A673 (cell line): Measurements from ENCODE around the gene SDK1.

Source experiments
- EZH2 ChIP-seq: fragments of 200-600 bp; sonication (generic); IDR thresholded peaks from 2 replicates; pipeline ENCODE4 v1.6.1; 2017; ENCODE audit warnings: borderline replicate concordance, low read depth, mild to moderate bottlenecking, mixed read lengths, antibody characterized with exemption, low read length; ENCODE audit not compliant: poor library complexity, severe bottlenecking
- TF ChIP-seq, protein P1 (sequence below): fragments of 300-800, 200-600 bp; sonication (generic); conservative IDR thresholded peaks from 2 replicates; pipeline ENCODE4 v1.5.1; 2017; ENCODE audit warnings: low read depth, mild to moderate bottlenecking, antibody characterized with exemption, low read length, moderate library complexity, mixed read lengths

DNA sequence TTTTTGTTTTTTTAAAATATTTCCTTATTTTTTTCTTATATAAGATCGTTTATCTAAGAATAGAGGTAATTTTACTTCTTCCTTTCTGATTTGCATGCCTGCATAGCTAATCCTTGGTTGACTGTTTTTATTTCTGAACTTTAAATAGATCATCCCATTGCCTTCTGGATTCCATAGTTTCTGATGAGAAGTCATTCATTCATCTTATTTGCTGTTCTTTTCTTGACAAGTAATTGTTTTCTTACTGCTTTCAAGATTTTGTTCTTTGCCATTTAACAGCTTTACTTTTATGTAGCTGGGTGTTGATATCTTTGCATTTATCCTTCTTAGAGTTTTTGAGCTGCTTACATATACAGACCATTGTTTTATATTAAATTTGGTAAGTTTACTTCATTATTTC is 437.9 kb downstream of the SDK1 start:
- TF ChIP-seq, protein P1, sequence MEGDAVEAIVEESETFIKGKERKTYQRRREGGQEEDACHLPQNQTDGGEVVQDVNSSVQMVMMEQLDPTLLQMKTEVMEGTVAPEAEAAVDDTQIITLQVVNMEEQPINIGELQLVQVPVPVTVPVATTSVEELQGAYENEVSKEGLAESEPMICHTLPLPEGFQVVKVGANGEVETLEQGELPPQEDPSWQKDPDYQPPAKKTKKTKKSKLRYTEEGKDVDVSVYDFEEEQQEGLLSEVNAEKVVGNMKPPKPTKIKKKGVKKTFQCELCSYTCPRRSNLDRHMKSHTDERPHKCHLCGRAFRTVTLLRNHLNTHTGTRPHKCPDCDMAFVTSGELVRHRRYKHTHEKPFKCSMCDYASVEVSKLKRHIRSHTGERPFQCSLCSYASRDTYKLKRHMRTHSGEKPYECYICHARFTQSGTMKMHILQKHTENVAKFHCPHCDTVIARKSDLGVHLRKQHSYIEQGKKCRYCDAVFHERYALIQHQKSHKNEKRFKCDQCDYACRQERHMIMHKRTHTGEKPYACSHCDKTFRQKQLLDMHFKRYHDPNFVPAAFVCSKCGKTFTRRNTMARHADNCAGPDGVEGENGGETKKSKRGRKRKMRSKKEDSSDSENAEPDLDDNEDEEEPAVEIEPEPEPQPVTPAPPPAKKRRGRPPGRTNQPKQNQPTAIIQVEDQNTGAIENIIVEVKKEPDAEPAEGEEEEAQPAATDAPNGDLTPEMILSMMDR, result no peak
- TF ChIP-seq EZH2, result no peak
